CD4-positive, alpha-beta T cell (primary cell): ENCODE measurements around the gene LAIR1. TPM values are rescaled to one million over a fixed set of nuclear protein-coding genes. Genes with fewer than 3 reads are reported as not detected.
"Not testable (repeated sequence)": the region's sequence is repeated elsewhere in the genome, so short reads cannot be mapped to it uniquely, and the experiment has no call there.

Experiments used
- ATAC-seq: fragments of 200-7000 bp; cut with Tn5 transposase; one replicate; pipeline ENCODE4 v1.10.0; 2022; ENCODE audit warnings: mild to moderate bottlenecking; ENCODE audit not compliant: poor library complexity
- CTCF ChIA-PET: fragments of 350-600 bp; sonication (Branson Sonifier 250); formaldehyde crosslinking; loops from one replicate; lab custom pipeline; 2021; ENCODE audit warnings: antibody characterized with exemption, inconsistent platforms; lab: Charles Lee
- POLR2A ChIA-PET: fragments of 350-600 bp; sonication (Branson Sonifier 250); formaldehyde crosslinking; loops from one replicate; lab custom pipeline; 2021; ENCODE audit warnings: antibody characterized with exemption, inconsistent platforms; lab: Charles Lee
- DNase-seq, 14 experiments: peaks; one replicate each; pipeline ENCODE4 v3.0.0-alpha.2; 2013 to 2020; ENCODE audit warnings: mixed read lengths in 2 of 14
- H3K27ac ChIP-seq, 2 donors: one replicate each; pipeline versions ENCODE4 v1.5.1 to v1.7.0; 2013; ENCODE audit warnings: low read length in 2 of 2, low read depth in 1 of 2, mild to moderate bottlenecking in 1 of 2
- H3K27me3 ChIP-seq, 2 experiments: 1 replicate in 1 of 2; 2 replicates in 1 of 2; pipeline versions ENCODE4 v1.6.1 to v1.7.0; 2013; ENCODE audit warnings: low read length in 2 of 2, control low read depth in 1 of 2, mild to moderate bottlenecking in 1 of 2, moderate library complexity in 1 of 2; ENCODE audit not compliant: insufficient read depth in 2 of 2, control insufficient read depth in 1 of 2
- H3K36me3 ChIP-seq: one replicate; pipeline ENCODE4 v1.6.1; 2013; ENCODE audit warnings: low read length, control low read depth; ENCODE audit not compliant: insufficient read depth
- H3K4me1 ChIP-seq: one replicate; pipeline ENCODE4 v1.6.1; 2013; ENCODE audit warnings: low read length, control low read depth; ENCODE audit not compliant: insufficient read depth
- H3K4me3 ChIP-seq: one replicate; pipeline ENCODE4 v1.5.1; 2013; ENCODE audit warnings: mild to moderate bottlenecking, low read length, moderate library complexity
- H3K9me3 ChIP-seq, 2 experiments: 1 replicate in 1 of 2; 2 replicates in 1 of 2; pipeline versions ENCODE4 v1.6.1 to v1.7.0; 2013; ENCODE audit warnings: low read length in 2 of 2, mild to moderate bottlenecking in 2 of 2, control low read depth in 1 of 2, moderate library complexity in 1 of 2; ENCODE audit not compliant: control insufficient read depth in 1 of 2, insufficient read depth in 1 of 2
- H3K27ac Mint-ChIP-seq: one replicate; pipeline ENCODE4 v1.8.0; 2020; ENCODE audit warnings: mixed read lengths
- H3K27me3 Mint-ChIP-seq: one replicate; pipeline ENCODE4 v1.8.0; 2021; ENCODE audit warnings: mixed read lengths
- H3K36me3 Mint-ChIP-seq: one replicate; pipeline ENCODE4 v1.8.0; 2021; ENCODE audit warnings: low read depth, mixed read lengths
- H3K4me1 Mint-ChIP-seq: one replicate; pipeline ENCODE4 v1.8.0; 2021; ENCODE audit warnings: low read depth, mixed read lengths
- H3K4me3 Mint-ChIP-seq: one replicate; pipeline ENCODE4 v1.8.0; 2020; ENCODE audit warnings: mild to moderate bottlenecking, mixed read lengths
- H3K9me3 Mint-ChIP-seq: one replicate; pipeline ENCODE4 v1.8.0; 2020; ENCODE audit warnings: mixed read lengths
- CTCF ChIP-seq: fragments of 200-600 bp; IDR thresholded peaks from one replicate; pipeline ENCODE4 v1.8.0; 2022; ENCODE audit warnings: antibody characterized with exemption, mild to moderate bottlenecking
- intact Hi-C, 2 experiments: fragments of 100-400 bp; cut with DNase I in 1 of 2; cut with micrococcal nuclease in 1 of 2; formaldehyde crosslinking; loops; one replicate each; pipeline versions ENCODE4 v1.15.1 to v1.9.0; 2023 to 2025; cut with DNase I, micrococcal nuclease
- total RNA-seq, 174 experiments: library from RNA in 2 of 174; stranded (reverse) in 2 of 174; gene quantifications; one replicate each; pipeline ENCODE4 v1.2.3 and lab custom pipeline; 2021 to 2026

Gene LAIR1
- total RNA-seq, 2 experiments from 2014 or later = 12.3 to 14.4 TPM

GRCh38 chr19:54325631-54326030 is 39.1 kb downstream of the LAIR1 start:
- H3K4me3 Mint-ChIP-seq = no peak overlapping the region
- no peaks in the 10 kb centered on the region for H3K36me3 Mint-ChIP-seq
- peaks cover 18% of the 10 kb centered on the region for H3K27me3 Mint-ChIP-seq
- peaks cover 14% of the 10 kb centered on the region for H3K4me1 Mint-ChIP-seq
- ChIA-PET CTCF (interaction anchor here (1.1 to 2.1 kb wide), 2 partner anchors 53 to 65 kb away, joined by 3 to 12 read pairs; no protein-coding TSS in a partner anchor), POLR2A (no interaction called here)
- intact Hi-C loops = loop anchor here (1.0 to 2.0 kb wide), 2 partner anchors 29 to 66 kb away; no protein-coding TSS in a partner anchor
- Histone ChIP-seq H3K27ac (no peak overlapping the region), H3K9me3 (no peaks in the 10 kb centered on the region), H3K36me3 (no peaks in the 10 kb centered on the region), H3K4me1 (peaks cover 12% of the 10 kb centered on the region), H3K4me3 (no peak overlapping the region), H3K27me3 (no peaks in the 10 kb centered on the region)
- H3K27ac Mint-ChIP-seq = no peak overlapping the region
- H3K9me3 Mint-ChIP-seq = no peaks in the 10 kb centered on the region
- no peak for ATAC-seq
- no peak for DNase-seq
- no peak for TF ChIP-seq CTCF

GRCh38 chr19:54325194-54325621 is 39.5 kb downstream of the LAIR1 start:
- Mint-ChIP-seq H3K4me3 (no peak overlapping the region), H3K27ac (no peak overlapping the region), H3K27me3 (peaks cover 21% of the 10 kb centered on the region), H3K4me1 (peaks cover 14% of the 10 kb centered on the region), H3K36me3 (no peaks in the 10 kb centered on the region), H3K9me3 (no peaks in the 10 kb centered on the region)
- intact Hi-C loops = loop anchor here (1.0 kb wide), 1 partner anchor 66 kb away; no protein-coding TSS in a partner anchor
- peak in 12 of 14 experiments; percentile 26 to 81 (median 39) for DNase-seq
- peak; percentile 93 for TF ChIP-seq CTCF
- Histone ChIP-seq H3K4me3 (no peak overlapping the region), H3K27me3 (no peaks in the 10 kb centered on the region), H3K4me1 (peaks cover 12% of the 10 kb centered on the region), H3K9me3 (no peaks in the 10 kb centered on the region), H3K27ac (no peak overlapping the region), H3K36me3 (no peaks in the 10 kb centered on the region)
- CTCF ChIA-PET = interaction anchor here (0.8 to 2.1 kb wide), 3 partner anchors 54 to 66 kb away, joined by 3 to 12 read pairs (median 5); no protein-coding TSS in a partner anchor
- ATAC-seq = peak; percentile 78
- POLR2A ChIA-PET = no interaction called here

- POLR2A ChIA-PET = no interaction called here
- ATAC-seq = no peak
- CTCF ChIA-PET = interaction anchor here (0.8 kb wide), 1 partner anchor 65 kb away, joined by 5 read pairs; no protein-coding TSS in a partner anchor
Measured at GRCh38 chr19:54324071-54324470, 40.7 kb downstream of the LAIR1 start.

GRCh38 chr19:54322934-54323333 is 41.8 kb downstream of the LAIR1 start:
- H3K27ac Mint-ChIP-seq = not testable (repeated sequence)

More at GRCh38 chr19:54324071-54324470, 40.7 kb downstream of the LAIR1 start:
- no peak for DNase-seq
- Histone ChIP-seq H3K36me3 (no peaks in the 10 kb centered on the region), H3K4me3 (no peak overlapping the region), H3K4me1 (peaks cover 12% of the 10 kb centered on the region), H3K9me3 (no peaks in the 10 kb centered on the region), H3K27ac (no peak overlapping the region), H3K27me3 (no peaks in the 10 kb centered on the region)
- intact Hi-C loops = no loop called here
- no peak for TF ChIP-seq CTCF
- H3K4me3 Mint-ChIP-seq = no peak overlapping the region
- no peak overlapping the region for H3K27ac Mint-ChIP-seq
- H3K36me3 Mint-ChIP-seq = no peaks in the 10 kb centered on the region
- H3K27me3 Mint-ChIP-seq = peaks cover 25% of the 10 kb centered on the region
- peaks cover 14% of the 10 kb centered on the region for H3K4me1 Mint-ChIP-seq
- H3K9me3 Mint-ChIP-seq = no peaks in the 10 kb centered on the region

GRCh38 chr19:54322295-54322694 is 42.4 kb downstream of the LAIR1 start:
- H3K36me3 Mint-ChIP-seq, H3K4me1 ChIP-seq, ATAC-seq, POLR2A ChIA-PET, H3K27me3 ChIP-seq, H3K27ac Mint-ChIP-seq, H3K27ac ChIP-seq, H3K4me1 Mint-ChIP-seq, H3K9me3 ChIP-seq, CTCF ChIA-PET, intact Hi-C loops, H3K4me3 ChIP-seq, H3K4me3 Mint-ChIP-seq, DNase-seq, H3K36me3 ChIP-seq, H3K9me3 Mint-ChIP-seq: not testable (repeated sequence)
- H3K27me3 Mint-ChIP-seq = peaks cover 27% of the 10 kb centered on the region

More at GRCh38 chr19:54322934-54323333, 41.8 kb downstream of the LAIR1 start:
- CTCF ChIA-PET, H3K36me3 ChIP-seq, intact Hi-C loops, H3K9me3 Mint-ChIP-seq, H3K36me3 Mint-ChIP-seq, DNase-seq, ATAC-seq, H3K4me3 ChIP-seq, H3K9me3 ChIP-seq, H3K4me3 Mint-ChIP-seq, H3K27me3 ChIP-seq, H3K27ac ChIP-seq: not testable (repeated sequence)
- POLR2A ChIA-PET = interaction anchor here (0.6 kb wide), 1 partner anchor 68 kb away, joined by 3 read pairs; no protein-coding TSS in a partner anchor
- Mint-ChIP-seq H3K27me3 (peaks cover 27% of the 10 kb centered on the region), H3K4me1 (peaks cover 14% of the 10 kb centered on the region)
- peaks cover 12% of the 10 kb centered on the region for H3K4me1 ChIP-seq
